ENCODE measurements around the gene ZPLD1. TPM values are rescaled to one million over a fixed set of nuclear protein-coding genes. Genes with fewer than 3 reads are reported as not detected.

The ZPLD1 gene
- total RNA-seq, 2 experiments from 2014 or later, result not detected

DNA sequence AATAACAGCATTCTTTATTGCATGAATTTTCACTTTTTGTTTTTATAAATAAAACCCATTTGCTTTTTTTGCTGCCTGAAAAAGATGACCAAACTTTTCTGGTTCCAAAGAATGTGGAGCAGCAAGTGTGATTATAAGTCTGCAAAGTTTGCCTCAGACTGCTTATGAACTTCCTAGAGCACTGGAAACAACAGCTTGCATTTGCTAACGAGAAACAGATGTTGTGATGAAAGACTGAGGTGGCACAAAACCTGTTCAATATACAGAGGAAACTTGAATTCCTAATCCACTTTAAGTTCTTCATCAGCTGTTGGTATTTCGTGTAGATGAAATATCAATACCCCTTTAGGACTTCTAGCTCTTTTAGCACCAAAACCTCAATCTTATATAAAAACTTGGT is 9.3 kb downstream of the ZPLD1 start:
- DNase-seq, result no peak
- ChIA-PET CTCF (no interaction called here), POLR2A (no interaction called here)
- Mint-ChIP-seq H3K27ac (no peak overlapping the region), H3K36me3 (ENCODE audit: low read depth) (no peaks in the 10 kb centered on the region), H3K27me3 (peaks cover 1% of the 10 kb centered on the region), H3K4me1 (no peaks in the 10 kb centered on the region), H3K9me3 (no peaks in the 10 kb centered on the region), H3K4me3 (no peak overlapping the region)

DNA sequence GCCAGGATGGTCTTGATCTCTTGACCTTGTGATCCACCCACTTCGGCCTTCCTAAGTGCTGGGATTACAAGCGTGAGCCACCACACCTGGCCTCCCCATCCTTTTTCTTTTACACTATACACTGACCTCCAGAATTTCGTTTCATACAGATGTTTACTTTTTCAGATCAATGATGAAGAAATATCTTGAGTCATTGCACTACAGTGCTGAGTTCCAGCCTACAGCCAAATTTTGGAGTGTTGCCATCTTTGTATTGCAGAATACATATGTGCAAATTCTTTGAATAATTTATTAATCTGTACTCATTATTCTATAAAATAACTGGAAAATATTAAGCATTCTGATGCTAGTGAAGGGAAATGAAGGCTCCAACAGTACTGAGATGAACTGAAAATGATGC is 12.5 kb downstream of the ZPLD1 start:
- peaks cover 9% of the 10 kb centered on the region for H3K27me3 Mint-ChIP-seq
- H3K9me3 Mint-ChIP-seq, result no peaks in the 10 kb centered on the region
- no peak overlapping the region for H3K27ac Mint-ChIP-seq
- H3K4me3 Mint-ChIP-seq, result no peak overlapping the region
- POLR2A ChIA-PET, result no interaction called here
- DNase-seq, result no peak
- H3K36me3 Mint-ChIP-seq (ENCODE audit: low read depth), result no peaks in the 10 kb centered on the region
- CTCF ChIA-PET, result interaction anchor here (0.6 kb wide), 1 partner anchor 137 kb away, joined by 3 read pairs; no protein-coding TSS in a partner anchor
- H3K4me1 Mint-ChIP-seq, result no peaks in the 10 kb centered on the region

DNA sequence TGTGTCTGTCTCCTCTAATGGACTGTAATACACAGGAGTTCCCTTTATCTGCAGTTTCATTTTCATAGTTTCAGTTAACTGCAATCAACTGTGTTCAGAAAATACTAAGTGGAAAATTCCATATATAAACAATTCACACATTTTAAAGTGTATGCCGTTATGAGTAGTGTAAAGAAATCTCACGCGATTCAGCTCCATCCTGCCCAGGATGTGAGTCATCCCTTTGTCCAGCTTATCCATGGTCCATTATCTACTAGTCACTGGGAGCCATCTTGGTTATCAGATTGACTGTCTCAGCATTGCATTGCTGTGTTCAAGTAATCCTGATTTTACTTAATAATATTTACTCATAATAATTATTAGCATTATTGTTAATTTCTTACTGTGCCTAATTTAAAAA is 14.5 kb downstream of the ZPLD1 start:
- ChIA-PET CTCF (no interaction called here), POLR2A (no interaction called here)
- Mint-ChIP-seq H3K4me1 (no peaks in the 10 kb centered on the region), H3K9me3 (no peaks in the 10 kb centered on the region), H3K27me3 (peaks cover 9% of the 10 kb centered on the region), H3K27ac (no peak overlapping the region), H3K36me3 (ENCODE audit: low read depth) (no peaks in the 10 kb centered on the region), H3K4me3 (no peak overlapping the region)
- DNase-seq, result no peak

DNA sequence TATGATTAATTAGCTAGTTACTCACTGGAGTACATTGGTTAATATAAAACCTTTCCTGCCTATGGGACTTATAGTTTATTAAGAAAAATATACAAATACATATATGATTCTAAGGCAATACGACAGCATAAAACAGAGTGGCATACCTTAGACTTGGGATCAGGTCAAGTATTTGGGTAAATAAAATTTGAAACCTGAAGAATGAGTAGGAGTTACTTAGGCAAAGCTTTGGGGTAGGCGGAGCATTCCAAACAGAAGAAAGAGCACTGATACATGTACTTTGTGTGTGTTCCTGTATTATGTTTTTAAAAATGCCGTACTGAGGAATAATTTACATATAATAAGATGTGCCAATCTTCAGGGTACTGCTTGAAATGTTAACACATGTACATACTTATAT is 15.1 kb downstream of the ZPLD1 start:
- ChIA-PET CTCF (no interaction called here), POLR2A (no interaction called here)
- no peak for DNase-seq
- H3K4me3 Mint-ChIP-seq, result no peak overlapping the region
- no peak overlapping the region for H3K27ac Mint-ChIP-seq
- peaks cover 9% of the 10 kb centered on the region for H3K27me3 Mint-ChIP-seq
- H3K4me1 Mint-ChIP-seq, result no peaks in the 10 kb centered on the region
- H3K36me3 Mint-ChIP-seq (ENCODE audit: low read depth), result no peaks in the 10 kb centered on the region
- H3K9me3 Mint-ChIP-seq, result no peaks in the 10 kb centered on the region

DNA sequence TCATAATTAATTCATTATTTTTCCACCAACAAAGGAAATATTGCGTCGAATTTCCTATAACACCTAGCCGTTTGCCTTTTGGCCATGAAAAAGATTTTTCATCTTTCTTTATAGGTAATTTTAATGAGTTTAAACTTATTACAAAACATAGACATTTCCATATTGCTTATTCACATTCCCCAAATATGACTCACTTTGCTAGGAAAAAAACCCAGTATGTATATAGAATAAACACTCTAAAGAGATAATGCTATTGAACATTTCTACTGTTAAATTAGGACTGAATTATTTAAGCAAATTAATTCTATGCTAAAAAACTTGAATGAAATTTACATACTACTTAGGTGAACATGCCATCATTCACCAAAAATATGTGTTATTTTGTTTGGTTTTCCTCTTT is 16.2 kb downstream of the ZPLD1 start:
- H3K27ac Mint-ChIP-seq, result no peak overlapping the region
- DNase-seq, result no peak
- CTCF ChIA-PET, result no interaction called here
- no peak overlapping the region for H3K4me3 Mint-ChIP-seq
- H3K4me1 Mint-ChIP-seq, result no peaks in the 10 kb centered on the region
- no peaks in the 10 kb centered on the region for H3K36me3 Mint-ChIP-seq (ENCODE audit: low read depth)
- H3K27me3 Mint-ChIP-seq, result peaks cover 11% of the 10 kb centered on the region
- POLR2A ChIA-PET, result no interaction called here
- H3K9me3 Mint-ChIP-seq, result no peaks in the 10 kb centered on the region

DNA sequence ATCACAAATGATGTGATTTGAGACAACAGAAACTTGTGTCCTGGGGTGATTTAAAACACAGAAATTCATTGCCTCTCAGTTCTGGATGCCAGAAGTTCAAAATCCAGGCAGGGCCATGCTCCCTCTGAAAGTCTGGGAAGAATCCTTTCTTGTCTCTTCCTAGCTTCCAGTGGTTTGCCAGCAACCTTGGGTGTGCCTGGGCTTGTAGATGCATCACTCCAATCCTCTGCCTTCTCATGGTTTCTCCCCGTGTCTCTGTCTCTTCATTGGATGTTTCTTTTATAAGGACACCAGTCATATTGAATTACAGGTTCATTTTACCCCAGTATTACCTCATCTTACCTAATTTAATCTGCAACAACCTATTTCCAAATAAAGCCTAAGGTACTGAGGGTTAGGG is 16.7 kb downstream of the ZPLD1 start:
- POLR2A ChIA-PET, result no interaction called here
- H3K4me3 Mint-ChIP-seq, result no peak overlapping the region
- peaks cover 11% of the 10 kb centered on the region for H3K27me3 Mint-ChIP-seq
- no peak overlapping the region for H3K27ac Mint-ChIP-seq
- no peak for DNase-seq
- H3K36me3 Mint-ChIP-seq (ENCODE audit: low read depth), result no peaks in the 10 kb centered on the region
- H3K9me3 Mint-ChIP-seq, result no peaks in the 10 kb centered on the region
- H3K4me1 Mint-ChIP-seq, result no peaks in the 10 kb centered on the region
- CTCF ChIA-PET, result no interaction called here

DNA sequence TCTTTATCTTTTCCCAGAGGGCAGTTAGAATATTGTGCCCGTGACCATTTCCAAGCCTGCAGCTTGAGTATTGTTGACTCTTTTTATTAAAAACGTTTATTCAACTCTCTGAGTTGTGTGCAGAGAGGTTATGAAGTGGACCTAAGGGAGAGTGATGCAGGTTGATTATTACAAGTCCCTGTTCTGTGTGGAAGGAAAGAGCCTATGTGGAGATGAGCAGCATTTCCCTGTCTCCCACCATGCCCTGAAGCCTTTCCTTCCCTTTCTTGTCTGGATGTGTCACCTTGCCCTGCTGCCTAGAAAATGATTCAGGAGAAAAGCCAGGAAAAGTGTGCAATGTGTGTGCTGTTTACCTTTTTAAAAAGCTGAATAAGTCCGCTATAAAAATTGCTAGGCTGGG is 19.4 kb downstream of the ZPLD1 start:
- no peak overlapping the region for H3K4me3 Mint-ChIP-seq
- CTCF ChIA-PET, result interaction anchor here (1.0 kb wide), 1 partner anchor 15 kb away, joined by 3 read pairs; no protein-coding TSS in a partner anchor
- H3K9me3 Mint-ChIP-seq, result no peaks in the 10 kb centered on the region
- POLR2A ChIA-PET, result no interaction called here
- H3K27me3 Mint-ChIP-seq, result peaks cover 9% of the 10 kb centered on the region
- no peak for DNase-seq
- H3K27ac Mint-ChIP-seq, result no peak overlapping the region
- H3K36me3 Mint-ChIP-seq (ENCODE audit: low read depth), result no peaks in the 10 kb centered on the region
- no peaks in the 10 kb centered on the region for H3K4me1 Mint-ChIP-seq

DNA sequence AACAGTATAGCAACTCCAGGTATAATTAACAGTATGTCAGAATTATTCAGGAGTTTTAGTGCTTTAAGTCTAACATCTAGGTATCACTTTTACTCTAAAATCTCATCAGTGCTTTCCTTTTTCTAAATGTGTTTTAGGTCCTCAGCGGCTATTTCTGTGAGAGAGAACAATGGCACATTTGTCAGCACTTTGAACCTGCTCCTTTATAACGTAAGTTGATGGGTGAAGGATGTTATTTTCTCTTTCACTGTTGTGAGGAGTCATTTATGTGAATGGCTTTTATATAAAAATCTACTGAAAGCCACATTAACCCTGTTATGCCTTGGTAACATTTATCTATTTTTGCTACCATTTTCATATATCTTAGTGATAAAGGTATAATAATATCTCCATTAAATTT is 22.8 kb downstream of the ZPLD1 start:
- ChIA-PET CTCF (no interaction called here), POLR2A (no interaction called here)
- Mint-ChIP-seq H3K4me1 (no peaks in the 10 kb centered on the region), H3K27me3 (peaks cover 2% of the 10 kb centered on the region), H3K27ac (no peak overlapping the region), H3K9me3 (no peaks in the 10 kb centered on the region), H3K4me3 (no peak overlapping the region), H3K36me3 (ENCODE audit: low read depth) (no peaks in the 10 kb centered on the region)
- DNase-seq, result no peak

DNA sequence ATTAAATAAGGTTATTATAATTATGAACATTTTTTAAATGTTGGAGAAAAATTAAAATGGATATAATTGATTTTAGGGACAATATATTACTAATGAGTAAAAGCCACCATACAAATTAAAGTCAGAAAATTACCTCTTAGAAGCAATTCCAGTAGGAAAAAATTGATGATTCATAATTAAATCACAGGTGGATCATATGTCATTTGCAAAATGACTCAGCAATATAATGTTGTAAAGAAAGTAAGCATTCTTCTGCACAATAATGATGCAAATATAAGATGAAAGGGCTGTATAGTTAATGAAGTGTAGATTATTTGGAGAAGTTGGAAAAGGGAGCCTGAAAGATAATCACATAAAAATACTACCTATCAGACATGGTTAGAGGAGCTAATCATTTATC is 25.8 kb downstream of the ZPLD1 start:
- DNase-seq, result no peak
- CTCF ChIA-PET, result no interaction called here
- H3K27ac Mint-ChIP-seq, result no peak overlapping the region
- H3K27me3 Mint-ChIP-seq, result peaks cover under 1% of the 10 kb centered on the region
- H3K9me3 Mint-ChIP-seq, result no peaks in the 10 kb centered on the region
- no peak overlapping the region for H3K4me3 Mint-ChIP-seq
- H3K4me1 Mint-ChIP-seq, result no peaks in the 10 kb centered on the region
- H3K36me3 Mint-ChIP-seq (ENCODE audit: low read depth), result no peaks in the 10 kb centered on the region
- POLR2A ChIA-PET, result no interaction called here

DNA sequence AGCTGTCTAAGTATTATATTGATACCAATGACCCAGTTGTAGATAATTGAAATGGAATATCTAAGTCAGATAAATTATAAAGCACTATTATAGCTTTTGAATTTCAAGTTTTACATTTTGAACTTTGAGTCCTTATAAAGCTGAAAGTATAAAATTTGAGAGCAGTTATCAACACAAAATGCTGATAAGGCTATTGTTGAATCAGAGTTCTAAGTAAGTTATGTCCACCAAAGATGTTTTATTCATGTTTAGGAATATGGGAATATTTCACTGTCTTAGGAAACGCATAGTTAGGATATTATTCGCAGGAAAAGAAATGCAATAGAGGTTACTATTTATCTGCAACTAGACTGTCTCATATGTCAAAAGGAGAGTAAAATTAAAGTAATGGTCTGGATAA is 29.4 kb downstream of the ZPLD1 start:
- ChIA-PET CTCF (no interaction called here), POLR2A (no interaction called here)
- Mint-ChIP-seq H3K27me3 (peaks cover 9% of the 10 kb centered on the region), H3K36me3 (ENCODE audit: low read depth) (no peaks in the 10 kb centered on the region), H3K4me3 (no peak overlapping the region), H3K4me1 (no peaks in the 10 kb centered on the region), H3K27ac (no peak overlapping the region), H3K9me3 (no peaks in the 10 kb centered on the region)
- DNase-seq, result no peak

DNA sequence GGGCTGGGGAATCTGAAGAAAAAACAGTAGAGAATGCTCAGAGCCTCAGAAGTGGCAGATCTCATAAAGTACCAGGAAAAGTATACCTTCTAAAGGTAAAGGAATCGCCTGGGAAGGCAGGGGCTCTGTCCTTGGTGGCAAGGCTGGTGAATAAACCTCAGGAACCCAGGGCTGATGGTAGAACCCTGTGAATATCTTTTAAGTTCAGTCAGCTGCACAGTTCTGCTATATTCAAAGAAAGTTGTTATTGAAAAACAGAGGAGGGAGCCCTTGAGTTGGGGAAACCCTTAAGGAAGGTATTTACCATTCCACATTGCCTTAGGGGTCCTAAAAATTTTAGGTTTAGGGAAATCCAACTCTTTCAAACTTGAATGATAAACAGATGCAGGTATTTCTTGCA is 31.2 kb downstream of the ZPLD1 start:
- no peaks in the 10 kb centered on the region for H3K9me3 Mint-ChIP-seq
- H3K27me3 Mint-ChIP-seq, result peaks cover 11% of the 10 kb centered on the region
- no peaks in the 10 kb centered on the region for H3K36me3 Mint-ChIP-seq (ENCODE audit: low read depth)
- DNase-seq, result no peak
- ChIA-PET CTCF (no interaction called here), POLR2A (no interaction called here)
- no peaks in the 10 kb centered on the region for H3K4me1 Mint-ChIP-seq
- H3K4me3 Mint-ChIP-seq, result no peak overlapping the region
- no peak overlapping the region for H3K27ac Mint-ChIP-seq

DNA sequence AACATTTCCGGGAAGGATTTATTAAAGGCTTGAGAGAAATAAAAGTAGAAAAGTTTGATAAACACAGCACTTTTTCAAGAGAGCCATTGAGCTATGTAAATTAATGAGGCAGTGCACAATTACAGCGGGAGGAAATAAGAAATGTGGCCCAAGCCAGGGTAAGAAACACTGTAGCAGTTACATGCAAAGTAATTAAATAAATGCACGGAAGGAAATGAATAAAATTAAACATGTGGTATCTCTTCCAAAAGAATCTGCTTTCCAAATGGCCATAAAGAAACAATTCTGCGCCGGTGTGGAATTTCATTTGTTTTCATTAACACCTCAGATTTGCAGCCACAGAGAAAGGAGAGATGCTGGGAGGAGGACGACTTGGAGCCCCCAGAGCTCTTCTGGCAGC is 35.3 kb downstream of the ZPLD1 start:
- Mint-ChIP-seq H3K27ac (no peak overlapping the region), H3K9me3 (no peaks in the 10 kb centered on the region), H3K4me1 (no peaks in the 10 kb centered on the region), H3K36me3 (ENCODE audit: low read depth) (no peaks in the 10 kb centered on the region), H3K4me3 (no peak overlapping the region), H3K27me3 (peaks cover 13% of the 10 kb centered on the region)
- POLR2A ChIA-PET, result no interaction called here
- no peak for DNase-seq
- CTCF ChIA-PET, result interaction anchor here (1.3 kb wide), 1 partner anchor 15 kb away, joined by 3 read pairs; no protein-coding TSS in a partner anchor

DNA sequence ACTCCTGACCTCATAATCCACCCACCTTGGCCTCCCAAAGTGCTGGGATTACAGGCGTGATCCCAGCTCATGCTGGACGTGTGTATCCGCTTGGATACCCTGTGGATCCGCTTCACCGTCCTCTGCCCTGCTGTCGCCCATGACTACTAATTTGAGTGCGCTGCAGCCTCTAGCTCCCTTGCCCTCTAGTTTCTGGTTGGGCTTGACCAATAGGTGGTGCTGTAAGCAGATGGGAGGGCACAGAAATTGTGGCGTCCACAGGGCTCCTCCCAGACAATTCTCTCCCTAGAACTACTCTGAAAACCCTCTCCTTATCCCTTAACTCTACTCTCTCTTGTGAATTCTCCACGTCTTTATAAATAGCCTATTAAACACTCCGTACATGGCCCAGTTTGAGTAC is 36.2 kb downstream of the ZPLD1 start:
- DNase-seq, result no peak
- no peak overlapping the region for H3K27ac Mint-ChIP-seq
- CTCF ChIA-PET, result interaction anchor here (1.2 kb wide), 1 partner anchor 229 kb away, joined by 3 read pairs; no protein-coding TSS in a partner anchor
- H3K36me3 Mint-ChIP-seq (ENCODE audit: low read depth), result no peaks in the 10 kb centered on the region
- POLR2A ChIA-PET, result no interaction called here
- H3K27me3 Mint-ChIP-seq, result peaks cover 10% of the 10 kb centered on the region
- no peaks in the 10 kb centered on the region for H3K4me1 Mint-ChIP-seq
- no peaks in the 10 kb centered on the region for H3K9me3 Mint-ChIP-seq
- H3K4me3 Mint-ChIP-seq, result no peak overlapping the region

DNA sequence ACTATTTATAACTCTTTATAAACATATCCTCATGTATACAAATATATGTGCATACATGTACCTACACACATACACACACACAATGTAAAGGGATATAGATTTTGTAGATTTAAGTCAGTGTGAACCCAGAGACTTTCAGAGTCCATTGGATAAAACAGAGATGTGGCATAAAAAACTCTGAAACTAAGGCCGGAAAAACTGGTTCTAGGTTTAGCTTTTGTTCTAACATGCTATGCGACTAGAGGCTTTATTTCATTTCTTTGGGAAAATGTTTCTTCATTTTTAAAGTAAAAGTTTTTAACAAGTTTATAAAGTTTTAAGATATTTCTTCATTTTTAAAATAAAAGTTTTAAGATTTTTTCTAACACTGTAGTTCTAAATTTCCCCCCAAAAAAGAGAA is 36.7 kb downstream of the ZPLD1 start:
- DNase-seq, result no peak
- Mint-ChIP-seq H3K27ac (no peak overlapping the region), H3K4me3 (no peak overlapping the region), H3K9me3 (no peaks in the 10 kb centered on the region), H3K27me3 (peaks cover 8% of the 10 kb centered on the region), H3K4me1 (no peaks in the 10 kb centered on the region), H3K36me3 (ENCODE audit: low read depth) (no peaks in the 10 kb centered on the region)
- POLR2A ChIA-PET, result no interaction called here
- CTCF ChIA-PET, result interaction anchor here (0.6 to 1.2 kb wide), 2 partner anchors 229 to 1139 kb away, joined by 3 read pairs; no protein-coding TSS in a partner anchor

DNA sequence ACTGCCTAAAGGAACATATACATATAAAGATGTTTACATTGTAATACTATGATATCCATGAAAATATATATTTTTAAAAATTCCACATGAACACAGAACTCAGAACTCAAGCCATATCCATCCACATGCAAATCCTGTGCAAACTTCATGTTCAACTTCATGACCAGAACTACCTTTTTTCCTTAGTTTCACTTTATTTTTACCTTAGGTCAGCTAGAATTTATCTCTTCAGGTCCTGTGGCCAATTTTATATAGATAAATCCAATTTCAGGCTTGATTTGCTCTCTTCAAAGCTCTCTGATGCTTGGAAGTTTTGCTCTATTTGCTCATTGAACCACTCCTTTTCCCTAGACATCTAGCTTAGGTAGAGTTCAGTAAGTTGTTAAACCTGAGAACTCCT is 38.8 kb downstream of the ZPLD1 start:
- DNase-seq, result no peak
- POLR2A ChIA-PET, result no interaction called here
- H3K36me3 Mint-ChIP-seq (ENCODE audit: low read depth), result no peaks in the 10 kb centered on the region
- no peaks in the 10 kb centered on the region for H3K9me3 Mint-ChIP-seq
- no peaks in the 10 kb centered on the region for H3K4me1 Mint-ChIP-seq
- H3K27ac Mint-ChIP-seq, result no peak overlapping the region
- peaks cover 6% of the 10 kb centered on the region for H3K27me3 Mint-ChIP-seq
- no peak overlapping the region for H3K4me3 Mint-ChIP-seq
- CTCF ChIA-PET, result no interaction called here

All from activated CD4-positive, alpha-beta T cell treated with anti-CD3 and anti-CD28 coated beads, Interleukin-2, amount 10 ng/mL, durations not matched to agents 7 days and 5 days (primary cell).